Hepatocyte (in vitro differentiated cells): ENCODE data around the gene SEMA3A. TPM values are rescaled to one million over a fixed set of nuclear protein-coding genes. Genes with fewer than 3 reads are reported as not detected.

Source experiments
- DNase-seq: peaks from one replicate; pipeline ENCODE4 v3.0.0-alpha.2; 2016; ENCODE audit warnings: low spot score
- H2AFZ ChIP-seq: fragments of 200-600 bp; sonication (generic); 2 replicates; pipeline ENCODE4 v1.6.0; 2016; ENCODE audit warnings: antibody characterized with exemption, mild to moderate bottlenecking
- H3K27ac ChIP-seq: fragments of 200-600 bp; sonication (generic); 2 replicates; pipeline ENCODE4 v1.5.1; 2016; ENCODE audit warnings: mild to moderate bottlenecking
- H3K27me3 ChIP-seq: fragments of 200-600 bp; sonication (generic); 2 replicates; pipeline ENCODE4 v1.6.1; 2016
- H3K36me3 ChIP-seq: fragments of 200-600 bp; sonication (generic); replicated peaks from 2 replicates; pipeline ENCODE4 v1.5.1; 2016; ENCODE audit warnings: low read depth; ENCODE audit not compliant: insufficient read depth
- H3K4me1 ChIP-seq: fragments of 200-600 bp; sonication (generic); 2 replicates; pipeline ENCODE4 v1.5.1; 2016; ENCODE audit warnings: mild to moderate bottlenecking, moderate library complexity; ENCODE audit not compliant: insufficient read depth
- H3K4me2 ChIP-seq: fragments of 200-600 bp; sonication (generic); 2 replicates; pipeline ENCODE4 v1.6.0; 2016
- H3K4me3 ChIP-seq: fragments of 200-600 bp; sonication (generic); 2 replicates; pipeline ENCODE4 v1.5.1; 2016; ENCODE audit warnings: mild to moderate bottlenecking
- H3K79me2 ChIP-seq: fragments of 200-600 bp; sonication (generic); 2 replicates; pipeline ENCODE4 v1.6.0; 2017; ENCODE audit warnings: mild to moderate bottlenecking
- H3K9me2 ChIP-seq: fragments of 200-600 bp; sonication (generic); replicated peaks from 2 replicates; pipeline ENCODE4 v1.6.0; 2017; ENCODE audit warnings: mild to moderate bottlenecking; ENCODE audit not compliant: insufficient read depth
- H3K9me3 ChIP-seq: fragments of 200-600 bp; sonication (generic); 2 replicates; pipeline ENCODE4 v1.5.1; 2016; ENCODE audit warnings: low read depth, mild to moderate bottlenecking
- H4K20me1 ChIP-seq: fragments of 200-600 bp; sonication (generic); 2 replicates; pipeline ENCODE4 v1.6.0; 2016; ENCODE audit warnings: mild to moderate bottlenecking; ENCODE audit not compliant: insufficient read depth, poor library complexity, severe bottlenecking
- CTCF ChIP-seq: fragments of 200-600 bp; sonication (generic); IDR thresholded peaks from 2 replicates; pipeline ENCODE4 v1.5.1; 2016; ENCODE audit warnings: antibody characterized with exemption, mild to moderate bottlenecking; ENCODE audit not compliant: poor library complexity
- EZH2 ChIP-seq: fragments of 200-600 bp; sonication (generic); IDR thresholded peaks from 2 replicates; pipeline ENCODE4 v1.6.1; 2016; ENCODE audit warnings: antibody characterized with exemption, mild to moderate bottlenecking, borderline replicate concordance
- EZH2phosphoT487 ChIP-seq: fragments of 200-600 bp; sonication (generic); IDR thresholded peaks from one replicate; pipeline ENCODE4 v1.6.1; 2018; ENCODE audit warnings: antibody characterized with exemption, mild to moderate bottlenecking, low read depth, moderate library complexity; ENCODE audit not compliant: unreplicated experiment, severe bottlenecking
- WGBS: methylation state at CpG from one replicate; pipeline ENCODE4 v1.1.6; 2016; ENCODE audit warnings: low lambda C conversion rate; ENCODE audit errors: missing lambda C conversion rate; 5-methylcytosine and 5-hydroxymethylcytosine counted together
- polyA plus RNA-seq: library from polyadenylated mRNA; unstranded; fragments of >200 nt; fragmentation: Nextera tagmentation; extraction: Ambion mirVana; gene quantifications from 2 replicates; pipeline ENCODE4 v1.2.1, GENCODE V29; 2016
- total RNA-seq: library from RNA; depleted of rRNA; stranded (reverse); fragments of >200 nt; gene quantifications from 2 replicates; pipeline ENCODE4 v1.2.3, GENCODE V29; 2014

Gene SEMA3A
- total and polyA plus RNA-seq, 2 experiments from 2014 or later, result 19.3 to 64.6 TPM

- no peak overlapping the region for H3K4me2 ChIP-seq
- H2AFZ ChIP-seq, result no peak overlapping the region
- no peaks in the 10 kb centered on the region for H3K79me2 ChIP-seq
- no peak overlapping the region for H3K27ac ChIP-seq
- H4K20me1 ChIP-seq, result no peaks in the 10 kb centered on the region
- H3K4me1 ChIP-seq, result no peaks in the 10 kb centered on the region
- H3K9me2 ChIP-seq, result no peaks in the 10 kb centered on the region
- no peak for DNase-seq
- TF ChIP-seq EZH2, result no peak
- peak; percentile 48 for TF ChIP-seq CTCF
- H3K36me3 ChIP-seq, result no peaks in the 10 kb centered on the region
- WGBS, result 93% methylated on average over 1 of the region's 1 CpG
- H3K4me3 ChIP-seq, result no peak overlapping the region
- no peaks in the 10 kb centered on the region for H3K9me3 ChIP-seq
- no peaks in the 10 kb centered on the region for H3K27me3 ChIP-seq
Measured at GRCh38 chr7:83934118-83934734, 260.4 kb downstream of the SEMA3A start.

- H3K9me3 ChIP-seq, result no peaks in the 10 kb centered on the region
- no peak for DNase-seq
- H3K27ac ChIP-seq, result no peak overlapping the region
- WGBS, result 100% methylated on average over 2 of the region's 2 CpGs
- H3K4me2 ChIP-seq, result no peak overlapping the region
- H3K36me3 ChIP-seq, result no peaks in the 10 kb centered on the region
- no peak for TF ChIP-seq CTCF
- no peak for TF ChIP-seq EZH2phosphoT487
- TF ChIP-seq EZH2, result no peak
- no peak overlapping the region for H2AFZ ChIP-seq
- no peak overlapping the region for H3K4me3 ChIP-seq
- H3K79me2 ChIP-seq, result no peaks in the 10 kb centered on the region
- no peaks in the 10 kb centered on the region for H3K9me2 ChIP-seq
- H3K27me3 ChIP-seq, result no peaks in the 10 kb centered on the region
- no peaks in the 10 kb centered on the region for H3K4me1 ChIP-seq
- no peaks in the 10 kb centered on the region for H4K20me1 ChIP-seq
Measured at GRCh38 chr7:83931968-83932367, 262.6 kb downstream of the SEMA3A start.

GRCh38 chr7:83930262-83930661, 264.3 kb downstream of the SEMA3A start:
- no peaks in the 10 kb centered on the region for H3K9me2 ChIP-seq
- H3K79me2 ChIP-seq, result no peaks in the 10 kb centered on the region
- H3K4me3 ChIP-seq, result no peak overlapping the region
- H2AFZ ChIP-seq, result no peak overlapping the region
- H3K9me3 ChIP-seq, result no peaks in the 10 kb centered on the region
- H3K4me1 ChIP-seq, result no peaks in the 10 kb centered on the region
- H4K20me1 ChIP-seq, result no peaks in the 10 kb centered on the region
- no peak overlapping the region for H3K4me2 ChIP-seq
- no peaks in the 10 kb centered on the region for H3K36me3 ChIP-seq
- no peak for TF ChIP-seq EZH2
- TF ChIP-seq EZH2phosphoT487, result no peak
- TF ChIP-seq CTCF, result no peak
- 100% methylated on average over 2 of the region's 2 CpGs for WGBS
- H3K27me3 ChIP-seq, result no peaks in the 10 kb centered on the region
- no peak overlapping the region for H3K27ac ChIP-seq
- DNase-seq, result no peak

GRCh38 chr7:83925860-83926259, 268.7 kb downstream of the SEMA3A start:
- H3K4me3 ChIP-seq, result no peak overlapping the region
- H3K27ac ChIP-seq, result no peak overlapping the region
- no peak overlapping the region for H3K4me2 ChIP-seq
- H4K20me1 ChIP-seq, result no peaks in the 10 kb centered on the region
- 68% methylated on average over 1 of the region's 1 CpG for WGBS
- H3K9me2 ChIP-seq, result no peaks in the 10 kb centered on the region
- no peak for DNase-seq
- no peaks in the 10 kb centered on the region for H3K9me3 ChIP-seq
- peaks cover 7% of the 10 kb centered on the region for H3K4me1 ChIP-seq
- no peak overlapping the region for H2AFZ ChIP-seq
- no peaks in the 10 kb centered on the region for H3K79me2 ChIP-seq
- TF ChIP-seq CTCF (no peak), EZH2phosphoT487 (no peak), EZH2 (no peak)
- no peaks in the 10 kb centered on the region for H3K27me3 ChIP-seq
- no peaks in the 10 kb centered on the region for H3K36me3 ChIP-seq
